Hematopoietic multipotent progenitor cell treated with erythropoietin and hydrocortisone succinate and interleukin-3 and kit ligand, for 17 days (in vitro differentiated cells): ENCODE results near the gene AK3.

Experiments used
- DNase-seq: peaks from one replicate; pipeline ENCODE4 v3.0.0-alpha.2; 2015; ENCODE audit warnings: low spot score

Gene AK3

GRCh38 chr9:4704129-4704528 is 36.9 kb downstream of the AK3 start:
- no peak for DNase-seq

GRCh38 chr9:4701526-4701925 is 39.5 kb downstream of the AK3 start:
- DNase-seq: no peak

GRCh38 chr9:4700932-4701331 is 40.1 kb downstream of the AK3 start:
- no peak for DNase-seq

- peak; percentile 53 for DNase-seq
Observed at GRCh38 chr9:4700091-4700490, 40.9 kb downstream of the AK3 start.

GRCh38 chr9:4691795-4692194 is 49.2 kb downstream of the AK3 start:
- DNase-seq: peak; percentile 53

- DNase-seq: no peak
Observed at GRCh38 chr9:4690144-4690543, 50.9 kb downstream of the AK3 start.

- DNase-seq: no peak
Observed at GRCh38 chr9:4689687-4690104, 51.3 kb downstream of the AK3 start.

- no peak for DNase-seq
Observed at GRCh38 chr9:4689021-4689420, 52.0 kb downstream of the AK3 start.

- no peak for DNase-seq
Observed at GRCh38 chr9:4686584-4686983, 54.4 kb downstream of the AK3 start.

GRCh38 chr9:4686112-4686511 is 54.9 kb downstream of the AK3 start:
- DNase-seq: peak; percentile 39

- DNase-seq: no peak
Observed at GRCh38 chr9:4684820-4685219, 56.2 kb downstream of the AK3 start.

GRCh38 chr9:4680750-4681149 is 60.3 kb downstream of the AK3 start:
- DNase-seq: peak; percentile 65

- DNase-seq: peak; percentile 60
Observed at GRCh38 chr9:4680173-4680525, 60.9 kb downstream of the AK3 start.

GRCh38 chr9:4679268-4680172 is 61.5 kb downstream of the AK3 start, which contains the start of gene CDC37L1:
TSS of gene CDC37L1 (plus strand) at chr9:4679569. CDS start at chr9:4679768, 199 bp downstream.
- peak; percentile 97 for DNase-seq

- no peak for DNase-seq
Observed at GRCh38 chr9:4678679-4679267, 62.2 kb downstream of the AK3 start.

- no peak for DNase-seq
Observed at GRCh38 chr9:4677392-4677791, 63.6 kb downstream of the AK3 start.

- DNase-seq: no peak
Observed at GRCh38 chr9:4674783-4675182, 66.2 kb downstream of the AK3 start.

- DNase-seq: no peak
Observed at GRCh38 chr9:4671737-4672136, 69.3 kb downstream of the AK3 start.

GRCh38 chr9:4670591-4670990 is 70.4 kb downstream of the AK3 start:
- no peak for DNase-seq

GRCh38 chr9:4669890-4670289 is 71.1 kb downstream of the AK3 start:
- DNase-seq: no peak

GRCh38 chr9:4668604-4669003 is 72.4 kb downstream of the AK3 start:
- DNase-seq: no peak

GRCh38 chr9:4667681-4668080 is 73.3 kb downstream of the AK3 start:
- no peak for DNase-seq

GRCh38 chr9:4666042-4666699 is 74.8 kb downstream of the AK3 start, which contains the start of gene SPATA6L:
TSS of gene SPATA6L (minus strand) at chr9:4666480. CDS start at chr9:4666250, 230 bp downstream.
- no peak for DNase-seq
